Measurements from ENCODE around the gene UBXN7.
"Not testable (repeated sequence)": the region's sequence is repeated elsewhere in the genome, so short reads cannot be mapped to it uniquely, and the experiment has no call there.

The UBXN7 gene

DNA sequence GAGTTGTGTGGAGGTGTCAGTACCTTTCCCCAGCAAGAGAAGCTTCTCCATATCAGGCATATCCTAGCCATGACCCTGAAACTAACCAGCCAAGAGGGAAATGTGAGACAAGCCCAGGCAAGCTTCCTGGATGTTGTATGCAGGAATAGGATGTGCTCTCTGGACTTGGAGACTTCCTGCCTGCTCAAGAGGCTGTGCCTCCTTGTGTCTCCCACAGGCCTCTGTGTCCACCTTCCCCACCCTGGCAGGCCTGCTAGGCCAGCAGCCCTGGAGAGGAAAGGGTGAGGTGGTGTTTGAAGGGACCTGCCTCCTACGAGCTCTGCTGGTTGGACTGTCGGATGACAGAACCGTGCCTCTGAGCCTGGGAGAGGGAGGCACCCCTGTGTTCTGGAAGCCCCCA is 112.1 kb downstream of the UBXN7 start:
- no peak for DNase-seq (ENCODE audit: low read depth in 1 of 2, low spot score in 1 of 2)

DNA sequence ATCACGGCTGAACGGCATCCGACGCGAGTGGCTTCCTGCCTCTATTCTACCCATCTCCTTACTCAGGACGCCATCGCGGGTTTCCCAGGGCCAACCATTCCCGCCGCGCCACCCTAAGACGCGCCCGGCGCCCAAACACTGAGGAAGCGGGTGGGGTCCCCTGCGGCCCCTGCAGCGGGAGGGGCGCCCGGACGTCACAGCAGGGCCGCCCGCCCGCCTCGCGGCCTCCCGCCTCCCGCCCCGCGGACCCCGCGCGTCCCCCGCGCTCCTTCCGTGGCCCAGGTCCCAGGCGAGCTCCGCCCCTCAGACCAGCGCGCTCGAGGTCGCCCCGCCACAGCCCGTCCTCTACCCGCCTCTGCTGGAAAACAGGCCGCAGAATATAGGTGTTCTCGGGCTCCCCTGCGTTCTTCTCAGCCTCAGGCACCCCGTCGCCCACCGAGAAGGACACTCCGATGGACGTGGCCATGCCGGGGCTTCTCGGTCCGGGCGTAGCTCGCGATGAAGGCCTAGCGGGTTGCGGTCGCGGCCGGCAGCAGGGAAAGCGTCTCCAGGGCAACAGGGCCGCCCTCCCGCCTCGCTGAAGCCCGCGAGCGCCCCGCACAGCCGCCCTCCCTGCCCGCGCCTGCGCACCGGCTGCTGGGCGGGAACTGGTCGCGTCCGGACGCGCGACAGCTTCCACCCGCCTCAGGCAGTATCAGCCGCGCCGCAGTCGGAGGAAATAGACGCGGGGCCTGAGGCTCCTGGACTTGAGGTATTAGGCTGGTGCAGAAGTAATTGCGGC is 114.3 kb downstream of the UBXN7 start, which contains the start of gene DYNLT2B:
Gene DYNLT2B (minus strand): TSS at position 554 of the 781 bp plus-strand sequence. CDS start 88 bp downstream, at position 466.
- peak; percentile 74 to 78 for DNase-seq (ENCODE audit: low read depth in 1 of 2, low spot score in 1 of 2)

DNA sequence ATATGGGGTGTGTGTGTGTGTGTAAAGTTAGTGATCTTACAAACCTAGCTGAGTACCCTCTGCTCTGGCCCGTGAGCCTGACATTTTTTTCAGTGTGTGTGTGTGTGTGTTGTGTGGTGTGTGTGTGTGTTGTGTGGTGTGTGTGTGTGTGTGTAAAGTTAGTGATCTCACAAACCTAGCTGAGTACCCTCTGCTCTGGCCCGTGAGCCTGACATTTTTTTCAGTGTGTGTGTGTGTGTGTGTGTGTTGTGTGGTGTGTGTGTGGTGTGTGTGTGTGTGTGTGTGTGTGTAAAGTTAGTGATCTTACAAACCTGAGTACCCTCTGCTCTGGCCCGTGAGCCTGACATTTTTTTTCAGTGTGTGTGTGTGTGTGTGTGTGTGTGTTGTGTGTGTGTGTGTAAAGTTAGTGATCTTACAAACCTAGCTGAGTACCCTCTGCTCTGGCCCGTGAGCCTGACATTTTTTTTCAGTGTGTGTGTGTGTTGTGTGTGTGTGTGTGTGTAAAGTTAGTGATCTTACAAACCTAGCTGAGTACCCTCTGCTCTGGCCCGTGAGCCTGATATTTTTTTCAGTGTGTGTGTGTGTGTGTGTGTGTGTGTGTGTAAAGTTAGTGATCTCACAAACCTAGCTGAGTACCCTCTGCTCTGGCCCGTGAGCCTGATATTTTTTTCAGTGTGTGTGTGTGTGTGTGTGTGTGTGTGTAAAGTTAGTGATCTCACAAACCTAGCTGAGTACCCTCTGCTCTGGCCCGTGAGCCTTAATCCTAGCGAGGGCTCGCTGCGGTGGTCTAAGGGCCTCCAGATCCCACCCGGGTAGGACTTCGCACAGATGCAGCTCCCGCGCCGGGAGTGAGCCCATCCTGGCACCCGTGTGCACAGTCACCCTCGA is 115.2 kb downstream of the UBXN7 start:
- not testable (repeated sequence) for DNase-seq (ENCODE audit: low read depth in 1 of 2, low spot score in 1 of 2)

DNA sequence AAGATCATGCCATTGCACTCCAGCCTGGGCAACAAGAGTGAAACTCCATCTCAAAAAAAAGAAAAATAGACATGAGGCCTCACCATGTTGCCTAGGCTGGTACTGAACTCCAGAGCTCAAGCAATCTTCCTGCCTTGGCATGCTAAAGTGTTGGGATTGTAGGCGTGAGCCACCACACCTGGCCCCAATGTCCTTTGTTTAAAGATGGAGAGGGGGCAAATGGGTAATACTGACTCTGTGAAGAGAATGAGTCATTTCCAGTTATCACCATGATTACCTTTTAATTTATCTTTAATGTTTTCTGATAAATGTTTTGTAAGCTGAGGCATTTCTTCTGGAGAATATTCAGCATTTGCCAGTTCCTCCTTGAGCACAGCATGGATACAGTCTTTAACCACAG is 116.4 kb downstream of the UBXN7 start:
- DNase-seq (ENCODE audit: low read depth in 1 of 2, low spot score in 1 of 2), result no peak

DNA sequence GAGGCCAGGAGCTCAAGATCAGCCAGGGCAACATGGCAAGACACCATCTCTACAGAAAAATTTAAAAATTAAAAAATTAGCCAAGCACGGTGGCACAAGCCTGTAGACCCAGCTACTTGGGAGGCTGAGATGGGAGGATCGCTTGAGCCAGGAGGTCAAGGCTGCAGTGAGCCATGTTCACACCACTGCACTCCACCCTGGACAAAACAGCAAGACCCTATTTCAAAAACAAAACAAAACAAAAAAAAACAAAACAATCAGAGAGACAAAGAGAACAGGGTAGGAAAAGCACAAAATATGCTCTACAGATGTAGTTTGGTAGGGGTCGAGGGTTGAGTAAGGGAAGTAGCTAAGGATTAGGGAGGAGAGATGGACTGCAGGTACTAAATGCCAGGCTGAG is 117.6 kb downstream of the UBXN7 start:
- DNase-seq (ENCODE audit: low read depth in 1 of 2, low spot score in 1 of 2), result no peak

DNA sequence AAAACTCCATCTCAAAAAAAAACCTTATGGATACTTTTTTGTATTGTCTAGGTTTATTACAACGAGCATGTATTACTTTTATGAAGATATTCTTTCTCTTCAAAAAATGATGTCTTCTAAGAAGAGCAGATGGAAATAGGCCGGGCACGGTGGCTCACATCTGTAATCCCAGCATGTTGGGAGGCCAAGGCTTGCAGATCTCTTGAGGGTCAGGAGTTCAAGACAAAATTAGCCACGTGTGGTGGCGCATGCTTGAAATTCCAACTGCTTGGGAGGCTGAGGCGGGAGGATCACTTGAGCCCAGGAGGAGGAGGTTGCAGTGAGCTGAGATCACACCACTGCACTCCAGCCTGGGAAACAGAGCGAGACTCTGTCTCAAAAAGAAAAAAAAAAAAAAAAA is 118.1 kb downstream of the UBXN7 start:
- not testable (repeated sequence) for DNase-seq (ENCODE audit: low read depth in 1 of 2, low spot score in 1 of 2)

DNA sequence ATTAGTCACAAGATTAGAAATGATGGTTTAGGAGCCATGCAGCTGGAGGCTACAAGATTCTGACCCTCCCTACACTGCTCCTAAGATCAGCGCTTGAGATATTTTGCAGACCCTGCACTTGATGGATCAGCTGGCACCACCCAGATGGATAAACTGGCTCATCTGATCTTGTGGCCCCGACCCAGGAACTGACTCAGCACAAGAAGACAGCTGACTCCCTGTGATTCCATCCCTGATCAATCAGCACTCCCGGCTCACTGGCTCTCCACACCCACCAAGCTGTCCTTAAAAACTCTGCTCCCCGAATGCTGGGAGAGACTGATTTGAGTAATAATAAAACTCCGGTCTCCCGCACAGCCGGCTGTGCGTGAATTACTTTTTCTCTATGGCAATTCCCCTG is 129.3 kb downstream of the UBXN7 start:
- DNase-seq (ENCODE audit: low read depth in 1 of 2, low spot score in 1 of 2), result not testable (repeated sequence)

DNA sequence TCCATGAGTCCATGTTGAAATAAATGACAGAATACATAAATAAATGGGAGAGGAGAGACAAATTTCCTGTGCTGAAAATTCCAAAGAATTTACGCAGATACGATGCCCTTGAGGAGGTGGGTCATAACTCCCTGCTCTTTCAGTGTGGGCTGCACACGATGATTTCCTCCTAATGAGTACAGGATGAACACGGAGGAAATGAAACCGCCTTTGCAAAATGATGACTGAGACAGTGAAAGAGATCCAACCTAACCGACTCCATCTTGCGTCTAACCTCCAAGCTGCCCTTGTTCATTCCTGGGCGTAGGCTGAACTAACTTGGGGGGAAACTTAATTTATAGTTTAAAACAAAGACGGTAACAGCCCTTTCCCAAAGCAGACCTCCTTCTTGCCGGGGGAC is 129.7 kb downstream of the UBXN7 start:
- not testable (repeated sequence) for DNase-seq (ENCODE audit: low read depth in 1 of 2, low spot score in 1 of 2)

DNA sequence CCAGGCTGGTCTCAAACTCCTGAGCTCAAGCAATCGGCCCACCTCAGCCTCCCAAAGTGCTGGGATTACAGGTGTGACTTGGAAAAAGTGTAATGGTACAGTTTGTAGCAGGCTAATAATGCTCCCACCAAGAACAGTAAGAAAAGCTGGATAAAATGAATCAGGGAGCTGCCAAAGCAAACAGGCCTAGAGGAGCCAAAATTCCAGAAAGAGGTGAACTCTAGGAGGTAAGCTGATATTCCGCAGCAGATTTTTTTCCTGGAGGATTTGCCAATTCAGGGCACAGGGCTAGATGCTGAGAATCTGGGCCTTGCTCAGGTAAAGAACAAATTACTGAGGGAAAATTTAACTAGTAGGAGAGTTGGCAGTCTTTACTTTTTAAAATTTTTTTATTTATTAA is 133.7 kb downstream of the UBXN7 start:
- no peak for DNase-seq (ENCODE audit: low read depth in 1 of 2, low spot score in 1 of 2)
